WERI-Rb-1 (cell line): ENCODE measurements around the gene ITGB5.

Experiments used
- DNase-seq: peaks from one replicate; pipeline ENCODE4 v3.0.0-alpha.2; 2020
- H3K27ac ChIP-seq: fragments of 250-450 bp; sonication (Bioruptor Pico); 2 replicates; pipeline ENCODE4 v1.5.1; 2020; ENCODE audit warnings: mild to moderate bottlenecking, moderate library complexity
- H3K27me3 ChIP-seq: fragments of 250-450 bp; sonication (Bioruptor Pico); 2 replicates; pipeline ENCODE4 v1.5.1; 2021; ENCODE audit warnings: mild to moderate bottlenecking, low read depth, moderate library complexity; ENCODE audit not compliant: insufficient read depth, severe bottlenecking
- H3K36me3 ChIP-seq: fragments of 250-450 bp; sonication (Bioruptor Pico); 2 replicates; pipeline ENCODE4 v1.5.1; 2020; ENCODE audit warnings: mild to moderate bottlenecking, moderate library complexity
- H3K4me3 ChIP-seq: 2 replicates; pipeline ENCODE4 v1.5.1; 2011; ENCODE audit warnings: low read depth, mild to moderate bottlenecking, control low read depth, low read length
- H3K9me3 ChIP-seq: fragments of 250-450 bp; sonication (Bioruptor Pico); 2 replicates; pipeline ENCODE4 v1.5.1; 2021; ENCODE audit warnings: mild to moderate bottlenecking, moderate library complexity; ENCODE audit not compliant: severe bottlenecking
- CTCF ChIP-seq: IDR thresholded peaks from 2 replicates; pipeline ENCODE4 v1.5.1; 2011; ENCODE audit warnings: low read depth, mild to moderate bottlenecking, control low read depth, inconsistent platforms, low read length

Gene ITGB5

GRCh38 chr3:124810970-124811369 is 76.2 kb downstream of the ITGB5 start:
- no peaks in the 10 kb centered on the region for H3K36me3 ChIP-seq
- no peaks in the 10 kb centered on the region for H3K27me3 ChIP-seq
- no peak overlapping the region for H3K27ac ChIP-seq
- DNase-seq = no peak
- H3K9me3 ChIP-seq = no peaks in the 10 kb centered on the region
- H3K4me3 ChIP-seq = no peak overlapping the region
- TF ChIP-seq CTCF = no peak

GRCh38 chr3:124809039-124809438 is 78.1 kb downstream of the ITGB5 start:
- Histone ChIP-seq H3K27me3 (no peaks in the 10 kb centered on the region), H3K27ac (no peak overlapping the region), H3K9me3 (no peaks in the 10 kb centered on the region), H3K36me3 (no peaks in the 10 kb centered on the region), H3K4me3 (no peak overlapping the region)
- DNase-seq = no peak
- TF ChIP-seq CTCF = no peak

- Histone ChIP-seq H3K27ac (no peak overlapping the region), H3K4me3 (no peak overlapping the region), H3K9me3 (no peaks in the 10 kb centered on the region), H3K36me3 (no peaks in the 10 kb centered on the region), H3K27me3 (no peaks in the 10 kb centered on the region)
- DNase-seq = no peak
- no peak for TF ChIP-seq CTCF
Measured at GRCh38 chr3:124805671-124806070, 81.5 kb downstream of the ITGB5 start.

DNA sequence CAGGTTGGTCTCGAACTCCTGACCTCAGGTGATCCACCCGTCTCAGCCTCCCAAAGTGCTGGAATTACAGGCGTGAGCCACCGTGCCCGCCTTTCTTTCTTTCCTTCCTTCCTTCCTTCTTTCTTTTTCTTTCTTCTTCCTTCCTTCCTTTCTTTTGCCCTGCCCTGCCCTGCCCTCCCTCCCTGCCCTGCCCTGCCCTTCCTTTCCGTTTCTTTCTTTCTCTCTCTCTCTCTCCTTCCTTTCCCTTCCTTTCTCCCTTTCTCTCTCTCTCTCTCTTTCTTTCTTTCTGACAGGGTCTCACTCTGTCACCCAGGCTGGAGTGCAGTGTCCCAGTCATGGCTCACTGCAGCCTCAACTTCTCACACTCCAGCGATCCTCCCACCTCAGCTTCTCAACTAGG is 82.3 kb downstream of the ITGB5 start:
- no peak for DNase-seq
- H3K27me3 ChIP-seq = no peaks in the 10 kb centered on the region
- TF ChIP-seq CTCF = no peak
- H3K4me3 ChIP-seq = no peak overlapping the region
- H3K9me3 ChIP-seq = no peaks in the 10 kb centered on the region
- H3K27ac ChIP-seq = no peak overlapping the region
- no peaks in the 10 kb centered on the region for H3K36me3 ChIP-seq

DNA sequence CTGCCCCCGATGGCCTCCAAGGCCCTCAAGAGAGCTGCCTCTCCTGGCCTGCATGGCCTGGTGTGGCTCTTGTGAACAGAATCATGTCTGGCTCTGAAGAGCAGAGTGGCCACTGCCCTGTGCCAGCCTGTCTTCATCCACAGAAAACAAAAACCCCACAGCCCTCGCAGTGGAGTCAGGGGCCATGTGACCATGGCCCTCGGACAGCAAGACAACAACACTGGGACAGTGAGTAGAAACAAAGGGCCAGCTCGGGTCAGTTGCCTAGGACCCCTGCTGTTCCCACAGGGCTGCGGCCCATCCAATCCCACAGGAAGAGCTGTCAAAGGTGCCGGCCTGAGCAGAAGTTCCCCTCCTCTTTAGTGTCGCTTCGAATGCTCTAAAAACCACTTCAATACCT is 84.5 kb downstream of the ITGB5 start:
- no peak for TF ChIP-seq CTCF
- no peak overlapping the region for H3K27ac ChIP-seq
- no peaks in the 10 kb centered on the region for H3K36me3 ChIP-seq

DNA sequence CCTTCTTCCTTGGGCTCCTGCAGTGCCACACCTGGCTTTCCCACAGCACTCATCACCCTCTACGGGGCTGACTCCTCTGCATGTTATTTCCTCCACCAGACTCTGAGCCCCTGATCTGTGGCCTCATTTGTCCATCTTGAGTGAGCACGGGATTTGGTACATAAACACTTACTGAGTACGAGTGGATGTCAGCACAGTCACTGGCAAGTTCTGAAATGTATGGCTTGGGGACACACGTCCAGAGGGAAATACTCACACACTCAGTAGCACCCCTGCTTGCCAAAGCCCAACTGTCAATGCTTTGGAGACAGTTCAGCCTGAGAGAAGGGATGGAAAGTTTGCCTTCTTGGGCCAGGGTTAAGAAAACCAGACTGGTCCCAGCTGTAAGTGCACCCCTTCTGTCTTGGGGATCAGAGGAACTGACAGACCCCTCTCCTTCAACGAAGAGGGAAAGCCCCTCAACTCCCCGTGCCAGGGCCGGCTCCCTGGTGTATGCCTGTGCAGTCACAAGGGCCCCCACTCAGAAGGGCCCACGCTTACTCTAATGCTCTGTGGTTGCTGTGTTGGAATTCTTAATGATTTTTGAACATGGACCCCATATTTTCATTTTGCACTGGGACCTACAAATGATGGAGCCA is 85.0 kb downstream of the ITGB5 start:
- no peak overlapping the region for H3K27ac ChIP-seq
- no peak for TF ChIP-seq CTCF
- no peaks in the 10 kb centered on the region for H3K27me3 ChIP-seq
- H3K4me3 ChIP-seq = no peak overlapping the region
- DNase-seq = no peak
- H3K9me3 ChIP-seq = no peaks in the 10 kb centered on the region
- no peaks in the 10 kb centered on the region for H3K36me3 ChIP-seq

More for the DNA sequence above, 84.5 kb downstream of the ITGB5 start:
- no peaks in the 10 kb centered on the region for H3K27me3 ChIP-seq
- H3K4me3 ChIP-seq = no peak overlapping the region
- DNase-seq = no peak
- H3K9me3 ChIP-seq = no peaks in the 10 kb centered on the region
